WTC11 (cell line): Measurements from ENCODE around the gene ISOC2. TPM values are rescaled to one million over a fixed set of nuclear protein-coding genes. Genes with fewer than 3 reads are reported as not detected.
A peak's percentile ranks its signal among the peaks of the same experiment; 100 is the strongest.

Experiments used
- ATAC-seq: fragments of 200-7000 bp; cut with Tn5 transposase; 2 replicates; pipeline ENCODE4 v1.10.0; 2021; ENCODE audit warnings: mild to moderate bottlenecking, moderate library complexity
- CTCF ChIA-PET: fragments of 300-600 bp; sonication (Branson Sonifier 250); formaldehyde crosslinking; loops from one replicate; lab custom pipeline; 2021; ENCODE audit warnings: antibody characterized with exemption; lab: Charles Lee
- POLR2A ChIA-PET: fragments of 350-600 bp; sonication (Branson Sonifier 250); formaldehyde crosslinking; loops from one replicate; lab custom pipeline; 2021; ENCODE audit warnings: antibody characterized with exemption; lab: Charles Lee
- DNase-seq: peaks from one replicate; pipeline ENCODE4 v3.0.0; 2021; ENCODE audit warnings: low spot score
- H3K27ac Mint-ChIP-seq: 2 replicates; pipeline ENCODE4 v1.8.0; 2021; ENCODE audit warnings: mixed read lengths
- H3K27me3 Mint-ChIP-seq: 2 replicates; pipeline ENCODE4 v1.8.0; 2021; ENCODE audit warnings: low read depth, mild to moderate bottlenecking, moderate library complexity, mixed read lengths
- H3K36me3 Mint-ChIP-seq: 2 replicates; pipeline ENCODE4 v1.8.0; 2021; ENCODE audit warnings: mixed read lengths
- H3K4me1 Mint-ChIP-seq: 2 replicates; pipeline ENCODE4 v1.8.0; 2022; ENCODE audit warnings: mixed read lengths
- H3K4me3 Mint-ChIP-seq: 2 replicates; pipeline ENCODE4 v1.8.0; 2021; ENCODE audit warnings: mild to moderate bottlenecking, moderate library complexity, mixed read lengths
- H3K9me3 Mint-ChIP-seq: 2 replicates; pipeline ENCODE4 v1.8.0; 2021; ENCODE audit warnings: mixed read lengths
- CREM ChIP-seq: sonication (generic); formaldehyde crosslinking; IDR thresholded peaks from 2 replicates; pipeline ENCODE4 v1.8.1; 2022; ENCODE audit warnings: mild to moderate bottlenecking, missing genetic modification reagents, moderate library complexity
- GABPB1 ChIP-seq: sonication (generic); formaldehyde crosslinking; IDR thresholded peaks from 2 replicates; pipeline ENCODE4 v1.8.1; 2023; ENCODE audit warnings: mild to moderate bottlenecking, missing genetic modification reagents
- GRHL2 ChIP-seq: fragments of 250-450 bp; sonication (Bioruptor Pico); IDR thresholded peaks from 2 replicates; pipeline ENCODE4 v1.8.0; 2022; ENCODE audit warnings: mild to moderate bottlenecking, moderate library complexity; ENCODE audit not compliant: insufficient replicate concordance, severe bottlenecking
- GTF2I ChIP-seq: fragments of 250-450 bp; sonication (Bioruptor Pico); conservative IDR thresholded peaks from 2 replicates; pipeline ENCODE4 v1.4.0; 2021; ENCODE audit warnings: mild to moderate bottlenecking
- NFYB ChIP-seq: sonication (generic); formaldehyde crosslinking; conservative IDR thresholded peaks from 2 replicates; pipeline ENCODE4 v1.8.0; 2022; ENCODE audit warnings: low read depth, missing genetic modification reagents
- NR3C1 ChIP-seq: sonication (generic); formaldehyde crosslinking; conservative IDR thresholded peaks from 2 replicates; pipeline ENCODE4 v1.8.1; 2023; ENCODE audit warnings: low read depth, mild to moderate bottlenecking, missing genetic modification reagents
- SMAD4 ChIP-seq: sonication (generic); formaldehyde crosslinking; IDR thresholded peaks from 2 replicates; pipeline ENCODE4 v1.8.0; 2022; ENCODE audit warnings: mild to moderate bottlenecking, missing genetic modification reagents
- SP1 ChIP-seq: sonication (generic); formaldehyde crosslinking; conservative IDR thresholded peaks from 2 replicates; pipeline ENCODE4 v1.8.1; 2022; ENCODE audit warnings: missing genetic modification reagents
- TEAD1 ChIP-seq: sonication (generic); formaldehyde crosslinking; IDR thresholded peaks from 2 replicates; pipeline ENCODE4 v1.8.0; 2022; ENCODE audit warnings: mild to moderate bottlenecking, missing genetic modification reagents
- ZBTB21 ChIP-seq: sonication (generic); formaldehyde crosslinking; IDR thresholded peaks from 2 replicates; pipeline ENCODE4 v1.8.1; 2023; ENCODE audit warnings: mild to moderate bottlenecking, missing genetic modification reagents, borderline replicate concordance
- ZNF219 ChIP-seq: sonication (generic); formaldehyde crosslinking; IDR thresholded peaks from 2 replicates; pipeline ENCODE4 v1.8.0; 2023; ENCODE audit warnings: missing genetic modification reagents, mild to moderate bottlenecking, borderline replicate concordance
- ZNF317 ChIP-seq: sonication (generic); formaldehyde crosslinking; IDR thresholded peaks from 2 replicates; pipeline ENCODE4 v1.8.1; 2023; ENCODE audit warnings: low read depth, mild to moderate bottlenecking, moderate library complexity, missing genetic modification reagents, borderline replicate concordance
- ZNF416 ChIP-seq: fragments of 250-450 bp; sonication (Bioruptor Pico); IDR thresholded peaks from 2 replicates; pipeline ENCODE4 v1.9.0; 2021; ENCODE audit warnings: mild to moderate bottlenecking, inconsistent platforms
- total RNA-seq: library from RNA; stranded (reverse); gene quantifications from 3 replicates; pipeline ENCODE4 v1.2.3, GENCODE V29; 2021
- TF ChIP-seq, protein P1 (sequence below): sonication (generic); formaldehyde crosslinking; IDR thresholded peaks from 2 replicates; pipeline ENCODE4 v1.8.0; 2022; ENCODE audit warnings: missing genetic modification reagents
- TF ChIP-seq, protein P2 (sequence below): sonication (generic); formaldehyde crosslinking; IDR thresholded peaks from 2 replicates; pipeline ENCODE4 v1.8.1; 2022; ENCODE audit warnings: low read depth, missing genetic modification reagents, borderline replicate concordance
- TF ChIP-seq, protein P3 (sequence below): sonication (generic); formaldehyde crosslinking; IDR thresholded peaks from 2 replicates; pipeline ENCODE4 v1.8.1; 2023; ENCODE audit warnings: mild to moderate bottlenecking, missing genetic modification reagents

Gene ISOC2
- total RNA-seq, 1 experiment from 2014 or later = 96.3 TPM

DNA sequence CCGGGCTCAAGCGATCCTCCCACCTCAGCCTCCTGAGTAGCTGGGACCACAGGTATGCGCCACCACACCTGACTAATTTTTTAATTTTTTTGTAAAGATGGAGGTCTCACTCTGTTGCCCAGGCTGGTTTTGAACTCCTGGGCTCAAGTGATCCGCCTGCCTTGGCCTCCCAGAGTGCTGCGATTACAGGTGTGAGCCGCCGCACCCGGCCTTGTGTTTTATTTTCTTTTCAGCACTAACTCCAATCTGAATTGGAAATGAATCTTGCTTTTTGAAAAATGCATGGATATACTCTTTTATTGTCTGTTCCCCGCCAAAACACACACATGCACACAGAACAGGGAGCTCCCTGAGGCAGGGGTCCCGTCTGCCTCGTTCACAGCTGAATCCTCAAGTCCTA lies 1.3 kb upstream of the ISOC2 start (continued):
- TF ChIP-seq, protein P1, sequence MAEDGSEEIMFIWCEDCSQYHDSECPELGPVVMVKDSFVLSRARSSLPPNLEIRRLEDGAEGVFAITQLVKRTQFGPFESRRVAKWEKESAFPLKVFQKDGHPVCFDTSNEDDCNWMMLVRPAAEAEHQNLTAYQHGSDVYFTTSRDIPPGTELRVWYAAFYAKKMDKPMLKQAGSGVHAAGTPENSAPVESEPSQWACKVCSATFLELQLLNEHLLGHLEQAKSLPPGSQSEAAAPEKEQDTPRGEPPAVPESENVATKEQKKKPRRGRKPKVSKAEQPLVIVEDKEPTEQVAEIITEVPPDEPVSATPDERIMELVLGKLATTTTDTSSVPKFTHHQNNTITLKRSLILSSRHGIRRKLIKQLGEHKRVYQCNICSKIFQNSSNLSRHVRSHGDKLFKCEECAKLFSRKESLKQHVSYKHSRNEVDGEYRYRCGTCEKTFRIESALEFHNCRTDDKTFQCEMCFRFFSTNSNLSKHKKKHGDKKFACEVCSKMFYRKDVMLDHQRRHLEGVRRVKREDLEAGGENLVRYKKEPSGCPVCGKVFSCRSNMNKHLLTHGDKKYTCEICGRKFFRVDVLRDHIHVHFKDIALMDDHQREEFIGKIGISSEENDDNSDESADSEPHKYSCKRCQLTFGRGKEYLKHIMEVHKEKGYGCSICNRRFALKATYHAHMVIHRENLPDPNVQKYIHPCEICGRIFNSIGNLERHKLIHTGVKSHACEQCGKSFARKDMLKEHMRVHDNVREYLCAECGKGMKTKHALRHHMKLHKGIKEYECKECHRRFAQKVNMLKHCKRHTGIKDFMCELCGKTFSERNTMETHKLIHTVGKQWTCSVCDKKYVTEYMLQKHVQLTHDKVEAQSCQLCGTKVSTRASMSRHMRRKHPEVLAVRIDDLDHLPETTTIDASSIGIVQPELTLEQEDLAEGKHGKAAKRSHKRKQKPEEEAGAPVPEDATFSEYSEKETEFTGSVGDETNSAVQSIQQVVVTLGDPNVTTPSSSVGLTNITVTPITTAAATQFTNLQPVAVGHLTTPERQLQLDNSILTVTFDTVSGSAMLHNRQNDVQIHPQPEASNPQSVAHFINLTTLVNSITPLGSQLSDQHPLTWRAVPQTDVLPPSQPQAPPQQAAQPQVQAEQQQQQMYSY (CRISPR knock-in tag) = no peak
- TF ChIP-seq SMAD4 = no peak

DNA sequence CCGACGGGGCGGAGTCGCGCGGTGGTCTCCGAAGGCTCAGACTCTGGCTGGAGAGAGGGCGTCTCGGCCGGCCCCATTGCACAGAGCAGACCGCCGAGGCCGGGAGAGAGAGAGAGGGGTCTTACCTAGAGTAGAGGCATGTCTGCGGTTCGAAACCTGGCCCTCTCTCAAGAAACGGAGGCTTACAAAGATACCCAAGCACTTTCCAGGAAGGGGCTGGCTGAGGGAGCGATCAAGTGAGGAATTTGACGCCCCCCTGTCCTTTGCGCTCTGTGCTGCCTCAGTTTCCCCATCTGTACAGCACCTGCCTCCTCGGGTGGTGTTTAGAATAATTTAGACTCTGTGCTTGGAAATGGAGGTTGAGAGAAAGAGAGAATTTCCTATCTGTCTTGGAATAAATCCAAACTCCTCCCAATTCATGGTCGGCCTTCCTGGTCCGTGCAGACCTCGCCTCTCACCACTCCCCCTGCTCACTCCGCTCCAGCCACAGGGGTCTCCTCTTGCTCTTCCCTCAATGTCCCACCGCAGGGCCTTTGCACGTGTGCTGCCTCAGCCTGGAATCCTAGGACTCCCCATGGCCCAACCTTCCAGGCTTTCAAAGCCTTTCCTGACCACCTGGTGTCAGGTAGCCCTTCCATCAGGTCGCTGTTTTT lies 658 bp upstream of the ISOC2 start:
- Mint-ChIP-seq H3K36me3 (no peaks in the 10 kb centered on the region), H3K27ac (peak overlapping the region; percentile 72)

DNA sequence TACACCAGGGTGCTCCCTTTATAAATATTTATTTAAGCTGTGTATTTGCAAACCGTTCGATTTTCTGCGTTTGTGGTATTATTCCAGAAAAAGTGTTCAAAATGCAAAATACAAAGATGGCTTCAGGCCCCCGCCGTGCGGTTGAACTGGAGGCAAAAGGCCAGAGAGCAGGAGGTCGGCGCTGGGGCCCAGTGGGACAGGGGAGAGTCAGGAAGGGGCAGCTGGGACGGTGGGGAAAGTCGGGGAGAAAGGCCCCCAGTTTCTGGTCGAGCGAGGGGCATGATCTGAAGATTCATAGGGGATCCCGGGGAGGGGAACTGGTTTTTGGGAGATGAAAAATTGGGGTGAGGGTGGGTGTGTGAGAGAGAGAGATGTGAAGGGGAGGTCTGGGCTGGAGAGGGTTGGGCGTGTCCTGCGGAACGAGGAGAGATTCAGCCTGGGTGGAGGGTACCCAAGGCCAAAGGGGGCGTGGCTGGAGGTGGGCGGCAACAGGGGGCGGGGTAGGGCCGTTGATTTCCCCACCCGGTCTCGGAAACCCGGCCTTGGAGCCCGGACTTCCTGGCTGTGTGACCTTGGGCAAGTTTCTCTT lies 678 bp downstream of the ISOC2 start:
- DNase-seq = peak; percentile 97
- peaks cover 8% of the 10 kb centered on the region; the same call in 1 of the 2 replicates for H3K36me3 Mint-ChIP-seq
- TF ChIP-seq ZBTB21 (CRISPR knock-in tag) (no peak), ZNF317 (CRISPR knock-in tag) (no peak)
- TF ChIP-seq, protein P2, sequence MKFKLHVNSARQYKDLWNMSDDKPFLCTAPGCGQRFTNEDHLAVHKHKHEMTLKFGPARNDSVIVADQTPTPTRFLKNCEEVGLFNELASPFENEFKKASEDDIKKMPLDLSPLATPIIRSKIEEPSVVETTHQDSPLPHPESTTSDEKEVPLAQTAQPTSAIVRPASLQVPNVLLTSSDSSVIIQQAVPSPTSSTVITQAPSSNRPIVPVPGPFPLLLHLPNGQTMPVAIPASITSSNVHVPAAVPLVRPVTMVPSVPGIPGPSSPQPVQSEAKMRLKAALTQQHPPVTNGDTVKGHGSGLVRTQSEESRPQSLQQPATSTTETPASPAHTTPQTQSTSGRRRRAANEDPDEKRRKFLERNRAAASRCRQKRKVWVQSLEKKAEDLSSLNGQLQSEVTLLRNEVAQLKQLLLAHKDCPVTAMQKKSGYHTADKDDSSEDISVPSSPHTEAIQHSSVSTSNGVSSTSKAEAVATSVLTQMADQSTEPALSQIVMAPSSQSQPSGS (CRISPR knock-in tag) = no peak
- TF ChIP-seq, all 79 proteins: peak for 0
- ATAC-seq = peak; percentile 56
- peaks cover 40% of the 10 kb centered on the region for H3K4me1 Mint-ChIP-seq
- no peaks in the 10 kb centered on the region for H3K9me3 Mint-ChIP-seq
- ChIA-PET CTCF (interaction anchor here (2.7 kb wide), 1 partner anchor 44 kb away, joined by 19 read pairs; no protein-coding TSS in a partner anchor), POLR2A (no interaction called here)
- peak overlapping the region; percentile 84 for H3K4me3 Mint-ChIP-seq
- peak overlapping the region; percentile 93 for H3K27ac Mint-ChIP-seq
- peaks cover 13% of the 10 kb centered on the region for H3K27me3 Mint-ChIP-seq

More for the DNA sequence above, 658 bp upstream of the ISOC2 start:
- Mint-ChIP-seq H3K27me3 (peaks cover 23% of the 10 kb centered on the region), H3K9me3 (no peaks in the 10 kb centered on the region), H3K4me1 (peaks cover 43% of the 10 kb centered on the region), H3K4me3 (peak overlapping the region; percentile 84)
- CTCF ChIA-PET = interaction anchor here (0.6 to 2.7 kb wide), 32 partner anchors 9 to 393 kb away, joined by 3 to 19 read pairs (median 3); partner anchors contain the start of genes IL11, NAT14, ZNF628 and ZNF784
- TF ChIP-seq GABPB1 (CRISPR knock-in tag) (no peak), TEAD1 (CRISPR knock-in tag) (0 out of 2 replicates have a peak, but pooled peaks have one; percentile 7), SP1 (CRISPR knock-in tag) (0 out of 2 replicates have a peak, but pooled peaks have one; percentile 33), ZNF416 (CRISPR knock-in tag) (no peak), CREM (CRISPR knock-in tag) (no peak), ZNF219 (CRISPR knock-in tag) (no peak), GTF2I (CRISPR knock-in tag) (peak; percentile 91), GRHL2 (CRISPR knock-in tag) (no peak), NFYB (CRISPR knock-in tag) (peak; percentile 29; the same call in 1 of the 2 replicates), NR3C1 (CRISPR knock-in tag) (no peak)
- TF ChIP-seq, protein P3, sequence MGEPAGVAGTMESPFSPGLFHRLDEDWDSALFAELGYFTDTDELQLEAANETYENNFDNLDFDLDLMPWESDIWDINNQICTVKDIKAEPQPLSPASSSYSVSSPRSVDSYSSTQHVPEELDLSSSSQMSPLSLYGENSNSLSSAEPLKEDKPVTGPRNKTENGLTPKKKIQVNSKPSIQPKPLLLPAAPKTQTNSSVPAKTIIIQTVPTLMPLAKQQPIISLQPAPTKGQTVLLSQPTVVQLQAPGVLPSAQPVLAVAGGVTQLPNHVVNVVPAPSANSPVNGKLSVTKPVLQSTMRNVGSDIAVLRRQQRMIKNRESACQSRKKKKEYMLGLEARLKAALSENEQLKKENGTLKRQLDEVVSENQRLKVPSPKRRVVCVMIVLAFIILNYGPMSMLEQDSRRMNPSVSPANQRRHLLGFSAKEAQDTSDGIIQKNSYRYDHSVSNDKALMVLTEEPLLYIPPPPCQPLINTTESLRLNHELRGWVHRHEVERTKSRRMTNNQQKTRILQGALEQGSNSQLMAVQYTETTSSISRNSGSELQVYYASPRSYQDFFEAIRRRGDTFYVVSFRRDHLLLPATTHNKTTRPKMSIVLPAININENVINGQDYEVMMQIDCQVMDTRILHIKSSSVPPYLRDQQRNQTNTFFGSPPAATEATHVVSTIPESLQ = no peak
- POLR2A ChIA-PET = interaction anchor here (0.7 to 1.0 kb wide), 5 partner anchors 14 to 137 kb away, joined by 3 to 5 read pairs (median 4); partner anchors contain the start of genes FIZ1, KMT5C, SSC5D and ZNF628
- DNase-seq (no peak), ATAC-seq (no peak)
